Ectodermal cell (in vitro differentiated cells): ENCODE results near the gene RIOK3.

Source experiments
- H3K27ac ChIP-seq: 2 replicates; pipeline ENCODE4 v1.7.0; 2013; ENCODE audit warnings: mild to moderate bottlenecking, low read depth, low read length; ENCODE audit not compliant: insufficient read depth, poor library complexity, severe bottlenecking
- H3K27me3 ChIP-seq: 2 replicates; pipeline ENCODE4 v1.7.0; 2013; ENCODE audit warnings: mild to moderate bottlenecking, low read length; ENCODE audit not compliant: insufficient read depth, control insufficient read depth, poor library complexity, severe bottlenecking
- H3K36me3 ChIP-seq: one replicate; pipeline ENCODE4 v1.7.0; 2013; ENCODE audit warnings: low read length; ENCODE audit not compliant: control insufficient read depth, insufficient read depth
- H3K4me1 ChIP-seq: one replicate; pipeline ENCODE4 v1.7.0; 2013; ENCODE audit warnings: low read length; ENCODE audit not compliant: control insufficient read depth, insufficient read depth
- H3K4me3 ChIP-seq: 2 replicates; pipeline ENCODE4 v1.7.0; 2013; ENCODE audit warnings: low read depth, low read length, control low read depth; ENCODE audit not compliant: insufficient read depth
- H3K9me3 ChIP-seq: 2 replicates; pipeline ENCODE4 v1.7.0; 2013; ENCODE audit warnings: mild to moderate bottlenecking, low read length, moderate library complexity; ENCODE audit not compliant: control insufficient read depth
- WGBS, 2 experiments: methylation state at CpG; one replicate each; pipeline ENCODE4 v1.1.7; 2013; ENCODE audit warnings: missing lambda C conversion rate in 2 of 2; 5-methylcytosine and 5-hydroxymethylcytosine counted together

RIOK3 gene

DNA sequence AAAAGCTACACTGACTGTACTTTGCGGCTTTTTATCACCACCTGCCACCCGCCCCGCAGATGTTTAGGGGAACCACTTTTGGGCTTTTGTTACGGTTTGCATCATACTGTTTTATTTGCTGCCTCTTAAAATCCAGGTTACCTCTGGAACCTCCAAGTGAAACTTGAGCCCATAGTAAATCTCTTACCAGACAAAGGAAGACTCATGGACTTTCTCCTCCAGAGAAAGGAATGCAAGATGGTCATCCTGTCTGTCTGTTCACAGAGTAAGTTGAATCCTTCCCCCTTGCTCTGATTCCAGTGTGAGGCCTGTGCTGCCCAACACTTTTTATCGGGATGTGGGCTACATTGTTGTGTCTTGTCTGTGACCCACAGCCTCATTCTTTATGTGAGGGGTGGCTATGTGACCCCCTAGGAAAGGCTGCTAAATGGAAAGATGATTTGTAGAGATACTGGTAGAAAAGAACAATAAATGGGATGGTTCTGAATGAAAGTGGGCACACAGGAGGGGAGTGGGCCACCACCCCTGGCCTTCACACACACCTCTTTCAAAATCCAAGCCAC lies 73.5 kb downstream of the RIOK3 start:
- 92 to 94% methylated on average over 5 of the region's 5 CpGs for WGBS, 2 experiments
- H3K9me3 ChIP-seq: no peaks in the 10 kb centered on the region
- H3K4me3 ChIP-seq: no peak overlapping the region
- H3K27ac ChIP-seq: no peak overlapping the region
- no peaks in the 10 kb centered on the region for H3K27me3 ChIP-seq
- H3K4me1 ChIP-seq: no peaks in the 10 kb centered on the region
- H3K36me3 ChIP-seq: peaks cover 30% of the 10 kb centered on the region

DNA sequence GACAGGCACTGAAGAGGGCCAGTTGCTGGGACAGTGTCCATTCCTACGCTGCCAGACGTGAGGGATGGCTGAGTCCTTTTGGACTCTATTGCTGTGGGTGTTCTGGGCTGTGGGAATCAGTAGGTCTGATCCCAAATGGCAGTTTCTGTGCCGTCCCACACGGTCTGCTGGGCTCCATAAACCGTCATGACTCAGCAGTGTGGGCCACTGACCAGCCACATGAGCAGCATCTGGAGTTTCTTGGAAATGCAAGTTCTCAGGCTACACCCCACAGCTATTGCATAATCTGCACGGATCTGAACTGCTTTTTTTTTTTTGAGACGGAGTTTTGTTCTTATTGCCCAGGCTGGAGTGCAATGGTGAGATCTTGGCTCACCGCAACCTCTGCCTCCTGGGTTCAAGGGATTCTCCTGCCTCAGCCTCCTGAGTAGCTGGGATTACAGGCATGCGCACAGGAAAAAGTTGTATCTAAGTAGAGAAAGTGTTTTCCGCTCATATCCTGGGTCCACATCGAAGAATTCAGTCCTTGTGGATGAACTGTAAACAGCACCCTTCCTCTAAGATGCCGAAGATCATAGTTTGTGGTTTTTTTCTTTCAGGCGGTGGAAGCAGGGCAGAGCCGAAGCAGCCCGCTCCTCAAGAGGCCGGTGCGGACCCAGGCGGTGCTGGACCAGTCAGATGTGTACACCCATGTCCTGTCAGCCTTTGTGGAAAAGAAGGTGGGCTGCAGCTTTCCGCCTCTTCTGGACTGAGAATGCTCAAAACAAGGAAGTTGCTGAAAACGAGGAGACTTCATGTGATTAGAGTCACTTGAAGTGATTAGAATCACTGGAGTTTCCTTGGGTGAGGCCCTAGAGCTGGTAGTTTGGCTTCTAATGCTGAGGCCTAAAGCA lies 75.7 kb downstream of the RIOK3 start:
- H3K27ac ChIP-seq: no peak overlapping the region

DNA sequence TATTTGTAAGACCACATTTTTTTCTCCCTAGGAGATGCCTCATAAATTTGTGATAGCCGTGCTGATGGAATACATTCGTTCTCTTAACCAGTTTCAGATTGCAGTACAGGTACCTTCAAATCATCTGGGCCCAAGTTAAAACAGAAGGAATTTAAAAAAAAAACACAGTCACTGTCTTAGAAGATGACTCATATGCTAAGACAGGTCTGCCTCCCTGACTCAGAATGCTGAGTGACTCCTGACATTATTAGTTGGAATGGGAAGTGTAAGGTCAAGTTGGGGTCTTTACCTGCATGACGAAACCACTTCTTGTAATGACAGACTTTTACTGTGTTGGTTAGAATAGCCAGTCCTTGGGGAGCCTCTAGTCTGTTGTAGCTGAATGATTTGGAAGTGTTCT lies 76.5 kb downstream of the RIOK3 start:
- WGBS, 2 experiments: 96 to 100% methylated on average over 3 of the region's 3 CpGs
- H3K27ac ChIP-seq: no peak overlapping the region
- H3K4me1 ChIP-seq: no peaks in the 10 kb centered on the region
- no peaks in the 10 kb centered on the region for H3K27me3 ChIP-seq
- H3K9me3 ChIP-seq: no peaks in the 10 kb centered on the region
- no peak overlapping the region for H3K4me3 ChIP-seq
- H3K36me3 ChIP-seq: peaks cover 44% of the 10 kb centered on the region

More for the DNA sequence above, 75.7 kb downstream of the RIOK3 start:
- no peak overlapping the region for H3K4me3 ChIP-seq
- H3K27me3 ChIP-seq: no peaks in the 10 kb centered on the region
- H3K36me3 ChIP-seq: peaks cover 36% of the 10 kb centered on the region
- no peaks in the 10 kb centered on the region for H3K9me3 ChIP-seq
- no peaks in the 10 kb centered on the region for H3K4me1 ChIP-seq
- 94% methylated on average over 20 of the region's 20 CpGs for WGBS, 2 experiments

DNA sequence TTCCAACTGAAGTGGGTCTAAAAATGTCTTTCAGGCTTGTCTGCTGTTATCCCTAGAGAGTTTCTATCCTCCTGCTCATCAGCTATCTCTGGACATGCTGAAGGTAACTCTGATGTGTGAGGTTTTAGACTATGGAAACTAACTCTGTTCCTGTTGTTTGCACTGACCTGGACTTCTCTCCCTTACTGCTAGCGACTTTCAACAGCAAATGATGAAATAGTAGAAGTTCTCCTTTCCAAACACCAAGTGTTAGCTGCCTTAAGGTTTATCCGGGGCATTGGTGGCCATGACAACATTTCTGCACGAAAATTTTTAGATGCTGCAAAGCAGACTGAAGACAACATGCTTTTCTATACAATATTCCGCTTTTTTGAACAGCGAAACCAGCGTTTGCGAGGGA lies 77.1 kb downstream of the RIOK3 start:
- 94 to 95% methylated on average over 7 of the region's 7 CpGs for WGBS, 2 experiments
- Histone ChIP-seq H3K27ac (no peak overlapping the region), H3K4me1 (no peaks in the 10 kb centered on the region), H3K27me3 (no peaks in the 10 kb centered on the region), H3K36me3 (peaks cover 50% of the 10 kb centered on the region), H3K9me3 (no peaks in the 10 kb centered on the region), H3K4me3 (no peak overlapping the region)

DNA sequence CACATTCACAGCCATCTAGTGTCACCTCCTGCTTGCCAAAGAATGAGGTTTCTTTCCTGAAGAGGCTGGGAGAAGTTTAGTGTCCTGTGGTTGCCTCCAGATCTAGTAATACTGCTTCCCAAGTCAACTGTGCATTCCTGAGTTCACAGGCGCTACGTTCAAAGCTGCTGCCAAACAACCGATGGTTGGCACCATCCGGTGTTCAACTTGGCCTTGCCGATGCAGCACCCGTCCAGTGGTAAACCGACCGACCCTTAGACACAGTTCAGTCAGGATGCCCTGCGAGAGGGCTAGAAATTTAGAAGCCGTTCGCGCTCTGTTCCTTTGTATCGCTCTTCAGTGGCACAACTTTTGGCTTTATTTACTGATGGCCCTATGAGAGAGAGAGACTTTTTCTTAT lies 78.8 kb downstream of the RIOK3 start:
- no peak overlapping the region for H3K27ac ChIP-seq
- H3K4me3 ChIP-seq: no peak overlapping the region
- no peaks in the 10 kb centered on the region for H3K9me3 ChIP-seq
- H3K4me1 ChIP-seq: no peaks in the 10 kb centered on the region
- WGBS, 2 experiments: 96 to 98% methylated on average over 13 of the region's 13 CpGs
- H3K36me3 ChIP-seq: peaks cover 56% of the 10 kb centered on the region
- no peaks in the 10 kb centered on the region for H3K27me3 ChIP-seq
